Mucosa of stomach (tissue), 1 donor: ENCODE data around the gene PRPF40A.

Experiments used
- H3K27me3 ChIP-seq: one replicate; pipeline ENCODE4 v1.7.0; 2013; ENCODE audit warnings: mild to moderate bottlenecking, low read length; ENCODE audit not compliant: control insufficient read depth, insufficient read depth
- H3K36me3 ChIP-seq: one replicate; pipeline ENCODE4 v1.7.0; 2013; ENCODE audit warnings: low read length; ENCODE audit not compliant: control insufficient read depth, insufficient read depth
- H3K4me1 ChIP-seq: one replicate; pipeline ENCODE4 v1.7.0; 2013; ENCODE audit warnings: mild to moderate bottlenecking, low read length; ENCODE audit not compliant: control insufficient read depth, insufficient read depth
- H3K4me3 ChIP-seq: one replicate; pipeline ENCODE4 v1.7.0; 2013; ENCODE audit warnings: low read length
- H3K9ac ChIP-seq: one replicate; pipeline ENCODE4 v1.7.0; 2013; ENCODE audit warnings: mild to moderate bottlenecking, low read length, moderate library complexity
- H3K9me3 ChIP-seq: one replicate; pipeline ENCODE4 v1.7.0; 2013; ENCODE audit warnings: mild to moderate bottlenecking, low read length, moderate library complexity; ENCODE audit not compliant: control insufficient read depth
- donor health status: Pancreatic carcinoma.

Gene PRPF40A

DNA sequence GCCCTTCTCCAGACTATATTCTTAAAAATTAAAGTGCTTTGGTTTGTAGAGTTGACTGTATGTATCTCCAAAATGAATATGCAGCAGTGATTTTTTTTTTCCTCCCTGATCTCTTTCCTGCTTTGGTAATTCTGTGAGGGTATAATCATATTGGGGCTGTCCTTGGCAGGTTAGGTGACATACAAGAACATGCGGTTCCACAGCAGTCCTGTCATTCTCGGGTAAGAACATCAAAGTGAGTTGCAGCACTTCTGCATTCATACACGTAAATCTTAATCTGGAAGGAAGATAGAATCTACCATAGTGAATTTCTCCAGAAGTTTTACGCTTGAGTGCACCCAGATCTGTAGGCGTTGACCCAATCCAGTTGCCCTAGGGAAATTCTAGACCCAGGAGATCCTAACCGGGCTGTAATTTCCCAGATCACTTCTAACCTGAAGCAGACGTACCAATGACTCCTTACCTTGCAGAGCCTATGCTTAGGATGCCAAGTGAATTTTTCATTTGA, 109.4 kb downstream of the PRPF40A start:
- Histone ChIP-seq H3K4me3 (no peak overlapping the region), H3K9ac (no peak overlapping the region), H3K4me1 (no peaks in the 10 kb centered on the region), H3K27me3 (no peaks in the 10 kb centered on the region), H3K9me3 (no peaks in the 10 kb centered on the region), H3K36me3 (no peaks in the 10 kb centered on the region)

DNA sequence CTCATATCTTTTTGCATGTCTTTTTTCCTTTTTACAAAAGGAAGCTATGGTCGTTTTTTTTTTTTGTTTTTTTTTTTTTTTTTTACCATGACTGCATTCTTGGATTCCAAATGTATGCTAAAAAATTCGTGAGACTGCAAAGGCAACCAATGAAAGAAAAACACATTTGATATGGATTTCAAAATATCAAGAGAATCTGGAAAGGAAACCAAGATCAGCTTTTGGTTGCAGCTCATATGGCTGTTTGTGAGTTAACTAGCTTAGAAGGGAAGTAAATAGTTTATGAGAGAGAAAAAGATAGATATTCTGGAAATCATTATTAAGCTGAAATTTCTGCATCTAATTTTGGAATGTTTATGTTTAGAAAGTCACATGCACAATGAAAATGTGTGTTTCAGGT, 110.3 kb downstream of the PRPF40A start:
- H3K4me1 ChIP-seq, result no peaks in the 10 kb centered on the region
- no peak overlapping the region for H3K9ac ChIP-seq
- H3K27me3 ChIP-seq, result no peaks in the 10 kb centered on the region

DNA sequence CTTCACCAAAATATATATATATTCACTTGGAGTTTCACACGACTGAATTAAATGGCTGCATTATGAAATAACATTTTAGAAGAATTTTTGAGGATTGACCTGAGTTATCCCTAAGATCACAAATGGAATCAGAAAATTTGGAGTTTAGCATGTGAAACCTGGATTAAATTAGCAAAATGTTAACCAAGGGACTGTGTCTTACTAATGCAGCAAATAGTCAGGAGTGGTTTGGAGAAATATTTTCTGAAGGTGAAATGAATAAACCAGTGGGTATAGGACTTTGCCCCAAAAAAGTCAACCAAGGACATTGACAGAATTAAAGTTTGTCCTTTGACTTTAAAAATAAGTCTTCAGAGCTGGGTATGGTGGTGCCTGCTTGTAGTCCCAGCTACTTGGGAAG, 111.2 kb downstream of the PRPF40A start:
- H3K9ac ChIP-seq, result no peak overlapping the region
- no peaks in the 10 kb centered on the region for H3K27me3 ChIP-seq
- H3K4me3 ChIP-seq, result no peak overlapping the region
- no peaks in the 10 kb centered on the region for H3K36me3 ChIP-seq
- H3K9me3 ChIP-seq, result no peaks in the 10 kb centered on the region
- H3K4me1 ChIP-seq, result no peaks in the 10 kb centered on the region

More for the DNA sequence above, 110.3 kb downstream of the PRPF40A start:
- no peaks in the 10 kb centered on the region for H3K9me3 ChIP-seq
- no peak overlapping the region for H3K4me3 ChIP-seq
- no peaks in the 10 kb centered on the region for H3K36me3 ChIP-seq

DNA sequence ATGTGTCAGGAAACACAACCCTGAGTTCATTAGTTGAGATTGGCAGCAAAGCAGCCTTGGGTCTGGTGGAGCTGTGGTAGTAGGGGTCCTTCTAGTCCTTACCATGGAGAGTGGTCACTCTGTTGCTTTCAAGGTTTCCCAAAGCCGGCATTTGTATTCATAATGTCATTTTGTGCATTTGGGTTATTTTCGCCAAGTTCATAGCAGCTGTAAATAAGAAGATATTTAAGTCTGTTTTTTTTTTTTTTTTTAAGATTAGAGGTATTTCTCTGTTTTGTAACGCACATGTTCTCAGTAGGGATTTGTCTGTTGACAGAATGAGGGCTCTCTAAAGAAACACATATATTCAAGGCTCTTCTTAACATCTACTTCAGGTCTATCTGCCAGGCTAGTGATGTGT, 114.1 kb downstream of the PRPF40A start:
- Histone ChIP-seq H3K9me3 (no peaks in the 10 kb centered on the region), H3K4me3 (no peak overlapping the region), H3K9ac (no peak overlapping the region), H3K27me3 (no peaks in the 10 kb centered on the region), H3K36me3 (no peaks in the 10 kb centered on the region), H3K4me1 (no peaks in the 10 kb centered on the region)

DNA sequence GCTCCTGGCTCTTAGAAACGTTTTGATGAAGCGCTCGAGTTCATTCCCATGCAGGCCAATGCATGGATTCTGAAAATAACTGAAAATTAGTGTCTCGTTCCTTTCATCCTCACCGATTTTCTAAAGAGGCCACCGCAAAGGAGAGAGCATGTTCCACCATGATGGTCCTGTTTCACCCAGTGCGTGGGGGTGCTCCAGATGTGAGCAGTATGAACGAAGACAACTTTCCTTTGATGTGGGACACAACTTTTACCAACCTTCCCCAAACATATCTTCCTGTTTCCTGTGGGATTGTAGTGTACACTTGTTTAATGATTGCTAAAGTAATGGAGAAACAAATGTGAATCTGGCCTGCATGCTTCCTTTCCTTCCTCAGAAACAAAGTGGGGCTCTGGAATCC, 114.5 kb downstream of the PRPF40A start:
- H3K27me3 ChIP-seq, result no peaks in the 10 kb centered on the region
- no peak overlapping the region for H3K9ac ChIP-seq
- no peak overlapping the region for H3K4me3 ChIP-seq
- H3K4me1 ChIP-seq, result no peaks in the 10 kb centered on the region
- no peaks in the 10 kb centered on the region for H3K9me3 ChIP-seq
- no peaks in the 10 kb centered on the region for H3K36me3 ChIP-seq
